ENCODE results near the gene BTBD19.
"Not testable (repeated sequence)": the region's sequence is repeated elsewhere in the genome, so short reads cannot be mapped to it uniquely, and the experiment has no call there.

Gene BTBD19

GRCh38 chr1:44808063-44808937, at the start of gene BTBD19:
TSS of gene BTBD19 (plus strand) at chr1:44808523. CDS start at chr1:44808821, 298 bp downstream.
- ATAC-seq (peak; percentile 58), DNase-seq (peak; percentile 88)

- ATAC-seq (no peak), DNase-seq (no peak)
Observed at GRCh38 chr1:44759077-44759476, 49.2 kb upstream of the BTBD19 start.

- ATAC-seq (no peak), DNase-seq (no peak)
Observed at GRCh38 chr1:44760876-44761275, 47.4 kb upstream of the BTBD19 start.

GRCh38 chr1:44766421-44766820, 41.9 kb upstream of the BTBD19 start:
- ATAC-seq, DNase-seq: not testable (repeated sequence)

- ATAC-seq (peak; percentile 72), DNase-seq (peak; percentile 92)
Observed at GRCh38 chr1:44775078-44775929, 33.0 kb upstream of the BTBD19 start, which contains the start of gene RPS8. TSS of gene RPS8 (plus strand) at chr1:44775540. CDS start at chr1:44775597, 57 bp downstream.

- DNase-seq (no peak), ATAC-seq (no peak)
Observed at GRCh38 chr1:44775930-44776729, 32.2 kb upstream of the BTBD19 start.

- DNase-seq, result no peak
- ATAC-seq, result no peak
Observed at GRCh38 chr1:44776730-44777068, 31.6 kb upstream of the BTBD19 start.

GRCh38 chr1:44777547-44777946, 30.8 kb upstream of the BTBD19 start:
- DNase-seq, result no peak
- no peak for ATAC-seq

GRCh38 chr1:44777969-44778635, 30.2 kb upstream of the BTBD19 start:
- DNase-seq, result no peak
- ATAC-seq, result no peak

- no peak for DNase-seq
- no peak for ATAC-seq
Observed at GRCh38 chr1:44778705-44779576, 29.4 kb upstream of the BTBD19 start.

- DNase-seq, result no peak
- no peak for ATAC-seq
Observed at GRCh38 chr1:44780583-44781121, 27.7 kb upstream of the BTBD19 start.

GRCh38 chr1:44783697-44784093, 24.6 kb upstream of the BTBD19 start:
- no peak for DNase-seq
- ATAC-seq, result no peak

GRCh38 chr1:44784094-44785028, 24.0 kb upstream of the BTBD19 start:
- ATAC-seq (peak; percentile 25), DNase-seq (peak; percentile 54)

- DNase-seq (no peak), ATAC-seq (no peak)
Observed at GRCh38 chr1:44785029-44785380, 23.3 kb upstream of the BTBD19 start.

- DNase-seq (no peak), ATAC-seq (no peak)
Observed at GRCh38 chr1:44785501-44786137, 22.7 kb upstream of the BTBD19 start.

GRCh38 chr1:44786138-44786840, 22.0 kb upstream of the BTBD19 start:
- DNase-seq (peak; percentile 87), ATAC-seq (peak; percentile 58)

GRCh38 chr1:44786841-44787426, 21.4 kb upstream of the BTBD19 start:
- no peak for ATAC-seq
- DNase-seq, result no peak

- no peak for ATAC-seq
- DNase-seq, result no peak
Observed at GRCh38 chr1:44787506-44787905, 20.8 kb upstream of the BTBD19 start.

Measured in stimulated activated naive CD8-positive, alpha-beta T cell treated with anti-CD3 and anti-CD28 coated beads, Interleukin-15, Interleukin-2, amounts not matched to agents 100 U/mL and 50 U/mL, for 24 hours (primary cell).